Hepatocyte (in vitro differentiated cells): ENCODE measurements around the gene CCL2.

Experiments used
- CTCF ChIP-seq: fragments of 200-600 bp; sonication (generic); IDR thresholded peaks from 2 replicates; pipeline ENCODE4 v1.5.1; 2016; ENCODE audit warnings: antibody characterized with exemption, mild to moderate bottlenecking; ENCODE audit not compliant: poor library complexity
- EZH2 ChIP-seq: fragments of 200-600 bp; sonication (generic); IDR thresholded peaks from 2 replicates; pipeline ENCODE4 v1.6.1; 2016; ENCODE audit warnings: antibody characterized with exemption, mild to moderate bottlenecking, borderline replicate concordance

GRCh38 chr17:34242587-34243363 is 12.3 kb upstream of the CCL2 start:
- TF ChIP-seq CTCF, result no peak
- no peak for TF ChIP-seq EZH2
